MM.1S (cell line): ENCODE data around the gene ATP13A4.

Experiments
- CTCF ChIP-seq: fragments of 300-600 bp; sonication (generic); IDR thresholded peaks from 2 replicates; pipeline ENCODE4 v1.5.1; 2016; ENCODE audit warnings: antibody characterized with exemption, low read length, mixed read lengths
- EZH2 ChIP-seq: fragments of 300-600 bp; sonication (generic); optimal IDR thresholded peaks from 2 replicates; pipeline ENCODE3; 2017; ENCODE audit warnings: low read depth, mild to moderate bottlenecking, antibody characterized with exemption, low read length, mixed read lengths
- EZH2phosphoT487 ChIP-seq: fragments of 300-600 bp; sonication (generic); IDR thresholded peaks from 2 replicates; pipeline ENCODE4 v1.6.1; 2018; ENCODE audit warnings: antibody characterized with exemption, low read length

- no peak for TF ChIP-seq CTCF
- no peak for TF ChIP-seq EZH2
- TF ChIP-seq EZH2phosphoT487: no peak
These were observed 5.4 kb upstream of the ATP13A4 start for GRCh38 chr3:193560091-193560490.
